H9 (cell line): Measurements from ENCODE around the gene APOBEC3A. TPM values are rescaled to one million over a fixed set of nuclear protein-coding genes. Genes with fewer than 3 reads are reported as not detected.

Experiments used
- DNase-seq: peaks from one replicate; pipeline ENCODE4 v3.0.0-alpha.2; 2017
- H2AFZ ChIP-seq: one replicate; pipeline ENCODE4 v1.6.1; 2013; ENCODE audit warnings: mild to moderate bottlenecking, low read length, control low read depth, moderate library complexity
- H2AK5ac ChIP-seq: 2 replicates; pipeline ENCODE4 v1.6.1; 2013; ENCODE audit warnings: low read length, control low read depth, mixed read lengths; ENCODE audit not compliant: insufficient read length
- H2BK120ac ChIP-seq: one replicate; pipeline ENCODE4 v1.6.1; 2013; ENCODE audit warnings: low read depth, mild to moderate bottlenecking, low read length, control low read depth, inconsistent platforms; ENCODE audit not compliant: poor library complexity, severe bottlenecking
- H2BK12ac ChIP-seq: 2 replicates; pipeline ENCODE4 v1.6.1; 2013; ENCODE audit warnings: low read length, control low read depth, mixed read lengths, low read depth; ENCODE audit not compliant: insufficient read length
- H2BK15ac ChIP-seq: 2 replicates; pipeline ENCODE4 v1.6.1; 2013; ENCODE audit warnings: low read depth, low read length, control low read depth
- H2BK20ac ChIP-seq: one replicate; pipeline ENCODE4 v1.6.1; 2013; ENCODE audit warnings: low read depth, mild to moderate bottlenecking, low read length, control low read depth, inconsistent platforms; ENCODE audit not compliant: poor library complexity, severe bottlenecking
- H2BK5ac ChIP-seq: 2 replicates; pipeline ENCODE4 v1.6.1; 2013; ENCODE audit warnings: low read length, control low read depth, mixed read lengths; ENCODE audit not compliant: insufficient read length
- H3K14ac ChIP-seq: 2 replicates; pipeline ENCODE4 v1.6.1; 2013; ENCODE audit warnings: low read length, control low read depth; ENCODE audit not compliant: insufficient read depth
- H3K18ac ChIP-seq: 2 replicates; pipeline ENCODE4 v1.6.1; 2013; ENCODE audit warnings: low read depth, mild to moderate bottlenecking, mixed read lengths, low read length, control low read depth; ENCODE audit not compliant: insufficient read length
- H3K23ac ChIP-seq: 2 replicates; pipeline ENCODE4 v1.6.1; 2013; ENCODE audit warnings: low read length, control low read depth, mixed read lengths, low read depth; ENCODE audit not compliant: insufficient read length
- H3K23me2 ChIP-seq: 2 replicates; pipeline ENCODE4 v1.6.1; 2013; ENCODE audit warnings: low read depth, mild to moderate bottlenecking, mixed read lengths, low read length, control low read depth; ENCODE audit not compliant: insufficient read length, poor library complexity, severe bottlenecking
- H3K27ac ChIP-seq: 2 replicates; pipeline ENCODE4 v1.5.1; 2013; ENCODE audit warnings: low read length, control low read depth, mixed read lengths, low read depth; ENCODE audit not compliant: insufficient read length
- H3K27me3 ChIP-seq: 2 replicates; pipeline ENCODE4 v1.6.1; 2013; ENCODE audit warnings: low read length, control low read depth, inconsistent platforms; ENCODE audit not compliant: insufficient read depth
- H3K4ac ChIP-seq: 2 replicates; pipeline ENCODE4 v1.6.1; 2013; ENCODE audit warnings: low read depth, mild to moderate bottlenecking, control low read depth, inconsistent platforms, low read length, moderate library complexity
- H3K4me1 ChIP-seq: 2 replicates; pipeline ENCODE4 v1.6.1; 2013; ENCODE audit warnings: low read length, control low read depth, inconsistent platforms; ENCODE audit not compliant: insufficient read depth
- H3K4me2 ChIP-seq: 2 replicates; pipeline ENCODE4 v1.6.1; 2013; ENCODE audit warnings: low read length, control low read depth, mixed read lengths; ENCODE audit not compliant: insufficient read length, insufficient read depth
- H3K56ac ChIP-seq: 2 replicates; pipeline ENCODE4 v1.6.1; 2013; ENCODE audit warnings: low read depth, mild to moderate bottlenecking, mixed read lengths, low read length, control low read depth; ENCODE audit not compliant: insufficient read length
- H3K79me1 ChIP-seq: 2 replicates; pipeline ENCODE4 v1.6.1; 2013; ENCODE audit warnings: low read depth, mild to moderate bottlenecking, moderate library complexity, low read length, control low read depth, inconsistent platforms; ENCODE audit not compliant: insufficient read depth, poor library complexity, severe bottlenecking
- H3K79me2 ChIP-seq: 2 replicates; pipeline ENCODE4 v1.6.1; 2013; ENCODE audit warnings: low read length, control low read depth, inconsistent platforms; ENCODE audit not compliant: insufficient read depth
- H3K9ac ChIP-seq: 2 replicates; pipeline ENCODE4 v1.6.1; 2013; ENCODE audit warnings: low read length, control low read depth, mixed read lengths; ENCODE audit not compliant: insufficient read length; ENCODE audit errors: extremely low read depth
- H3K9me3 ChIP-seq: one replicate; pipeline ENCODE4 v1.6.1; 2013; ENCODE audit warnings: low read depth, low read length, inconsistent platforms; ENCODE audit not compliant: control insufficient read depth
- H3T11ph ChIP-seq: one replicate; pipeline ENCODE4 v1.6.1; 2013; ENCODE audit warnings: mild to moderate bottlenecking, low read length, control low read depth, inconsistent platforms
- H4K20me1 ChIP-seq: one replicate; pipeline ENCODE4 v1.6.1; 2013; ENCODE audit not compliant: control insufficient read depth, insufficient read length, insufficient read depth
- H4K5ac ChIP-seq: 2 replicates; pipeline ENCODE4 v1.6.1; 2013; ENCODE audit warnings: low read depth, mild to moderate bottlenecking, mixed read lengths, low read length, control low read depth; ENCODE audit not compliant: insufficient read length
- H4K8ac ChIP-seq: replicated peaks from 2 replicates; pipeline ENCODE4 v1.6.1; 2013; ENCODE audit warnings: low read length, control low read depth, mixed read lengths, low read depth; ENCODE audit not compliant: insufficient read length
- H4K91ac ChIP-seq: 2 replicates; pipeline ENCODE4 v1.6.1; 2013; ENCODE audit warnings: low read depth, mild to moderate bottlenecking, moderate library complexity, mixed read lengths, low read length, control low read depth; ENCODE audit not compliant: insufficient read length
- H3K27ac Mint-ChIP-seq, 3 experiments: 2 replicates in 2 of 3; 3 replicates in 1 of 3; pipeline ENCODE4 v1.8.0; 2020 to 2021; ENCODE audit warnings: mixed read lengths in 3 of 3, mild to moderate bottlenecking in 1 of 3, moderate library complexity in 1 of 3
- H3K27me3 Mint-ChIP-seq: 2 replicates; pipeline ENCODE4 v1.8.0; 2021; ENCODE audit warnings: low read depth, mild to moderate bottlenecking, moderate library complexity, mixed read lengths
- H3K36me3 Mint-ChIP-seq, 3 experiments: 2 replicates in 2 of 3; 3 replicates in 1 of 3; pipeline ENCODE4 v1.8.0; 2020 to 2021; ENCODE audit warnings: low read depth in 3 of 3, mixed read lengths in 3 of 3; ENCODE audit not compliant: insufficient read depth in 1 of 3
- H3K4me1 Mint-ChIP-seq, 2 experiments: 2 replicates each; pipeline ENCODE4 v1.8.0; 2020; ENCODE audit warnings: mixed read lengths in 2 of 2
- H3K4me3 Mint-ChIP-seq, 2 experiments: 2 replicates in 1 of 2; 3 replicates in 1 of 2; pipeline ENCODE4 v1.8.0; 2020 to 2021; ENCODE audit warnings: mild to moderate bottlenecking in 2 of 2, mixed read lengths in 2 of 2, moderate library complexity in 1 of 2
- H3K9me3 Mint-ChIP-seq, 2 experiments: 2 replicates in 1 of 2; 3 replicates in 1 of 2; pipeline ENCODE4 v1.8.0; 2020; ENCODE audit warnings: mild to moderate bottlenecking in 2 of 2, mixed read lengths in 2 of 2, moderate library complexity in 1 of 2
- WGBS: extraction: QIAGEN DNeasy Blood & Tissue Kit; methylation state at CpG from one replicate; pipeline ENCODE4 v1.1.7; 2013; ENCODE audit warnings: missing lambda C conversion rate, low lambda C conversion rate, mixed read lengths; ENCODE audit not compliant: insufficient read length; ENCODE audit errors: extremely low coverage; 5-methylcytosine and 5-hydroxymethylcytosine counted together
- total RNA-seq: library from RNA; stranded (reverse); gene quantifications from 2 replicates; pipeline ENCODE4 v1.2.1, GENCODE V29; 2021
- TF ChIP-seq, protein P1 (sequence below): fragments of 200-600 bp; sonication (generic); conservative IDR thresholded peaks from 3 replicates; pipeline ENCODE4 v1.8.0; 2021; ENCODE audit warnings: antibody characterized with exemption, mild to moderate bottlenecking

The APOBEC3A gene
- total RNA-seq, 1 experiment from 2014 or later, result not detected

DNA sequence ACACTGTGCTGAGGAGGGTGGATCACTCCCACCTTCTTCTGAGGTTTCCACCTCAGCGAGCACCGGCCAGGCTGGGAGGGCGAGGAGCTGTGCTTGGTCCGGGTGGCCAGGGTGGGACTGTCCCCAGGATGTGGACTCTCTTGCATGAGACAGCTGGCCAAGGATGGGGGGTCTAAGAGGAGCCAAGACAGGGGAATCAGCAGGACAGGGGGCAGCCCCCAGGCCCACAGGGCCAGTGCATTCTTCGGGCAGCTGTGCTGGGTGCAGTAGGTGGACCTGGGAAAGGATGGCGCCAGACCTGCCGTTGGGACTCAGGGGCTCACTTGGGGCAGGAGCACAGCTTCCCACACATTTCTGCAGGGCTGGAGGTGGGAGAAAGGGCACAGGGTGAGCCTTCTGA lies 9.5 kb downstream of the APOBEC3A start:
- H3K9ac ChIP-seq, result no peak overlapping the region
- no peak overlapping the region for H3K23ac ChIP-seq
- H3K27ac ChIP-seq, result no peak overlapping the region
- H3K4ac ChIP-seq, result no peak overlapping the region
- H4K20me1 ChIP-seq, result no peaks in the 10 kb centered on the region
- no peak overlapping the region for H3K4me2 ChIP-seq
- DNase-seq, result no peak
- H2AK5ac ChIP-seq, result no peak overlapping the region
- Mint-ChIP-seq H3K27me3 (peaks cover 14% of the 10 kb centered on the region), H3K4me3 (0 out of 5 replicates have a peak overlapping the region, but pooled peaks of 1 of the 2 experiments have one; percentile 29), H3K27ac (no peak overlapping the region), H3K36me3 (no peaks in the 10 kb centered on the region), H3K9me3 (no peaks in the 10 kb centered on the region; a peak in 2 of 5 replicates), H3K4me1 (peaks cover 19 to 29% of the 10 kb centered on the region in 2 experiments)
- H2BK12ac ChIP-seq, result no peak overlapping the region
- H3K23me2 ChIP-seq, result no peaks in the 10 kb centered on the region
- no peaks in the 10 kb centered on the region for H3K79me1 ChIP-seq
- no peaks in the 10 kb centered on the region; the same call in 1 of the 2 replicates for H3K4me1 ChIP-seq
- no peak overlapping the region for H2BK20ac ChIP-seq
- H4K5ac ChIP-seq, result no peak overlapping the region
- no peak overlapping the region for H3K56ac ChIP-seq
- no peak overlapping the region for H4K8ac ChIP-seq
- TF ChIP-seq, protein P1, sequence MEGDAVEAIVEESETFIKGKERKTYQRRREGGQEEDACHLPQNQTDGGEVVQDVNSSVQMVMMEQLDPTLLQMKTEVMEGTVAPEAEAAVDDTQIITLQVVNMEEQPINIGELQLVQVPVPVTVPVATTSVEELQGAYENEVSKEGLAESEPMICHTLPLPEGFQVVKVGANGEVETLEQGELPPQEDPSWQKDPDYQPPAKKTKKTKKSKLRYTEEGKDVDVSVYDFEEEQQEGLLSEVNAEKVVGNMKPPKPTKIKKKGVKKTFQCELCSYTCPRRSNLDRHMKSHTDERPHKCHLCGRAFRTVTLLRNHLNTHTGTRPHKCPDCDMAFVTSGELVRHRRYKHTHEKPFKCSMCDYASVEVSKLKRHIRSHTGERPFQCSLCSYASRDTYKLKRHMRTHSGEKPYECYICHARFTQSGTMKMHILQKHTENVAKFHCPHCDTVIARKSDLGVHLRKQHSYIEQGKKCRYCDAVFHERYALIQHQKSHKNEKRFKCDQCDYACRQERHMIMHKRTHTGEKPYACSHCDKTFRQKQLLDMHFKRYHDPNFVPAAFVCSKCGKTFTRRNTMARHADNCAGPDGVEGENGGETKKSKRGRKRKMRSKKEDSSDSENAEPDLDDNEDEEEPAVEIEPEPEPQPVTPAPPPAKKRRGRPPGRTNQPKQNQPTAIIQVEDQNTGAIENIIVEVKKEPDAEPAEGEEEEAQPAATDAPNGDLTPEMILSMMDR, result no peak
- H2AFZ ChIP-seq, result no peak overlapping the region
- H2BK15ac ChIP-seq, result no peak overlapping the region
- H3K79me2 ChIP-seq, result no peaks in the 10 kb centered on the region
- no peak overlapping the region for H3T11ph ChIP-seq
- no peak overlapping the region for H4K91ac ChIP-seq
- no peak overlapping the region for H3K14ac ChIP-seq
- H2BK5ac ChIP-seq, result no peak overlapping the region
- WGBS, result no CpG with 5 or more reads among the region's 7 CpGs
- H3K18ac ChIP-seq, result no peak overlapping the region
- no peaks in the 10 kb centered on the region for H3K27me3 ChIP-seq
- no peak overlapping the region for H2BK120ac ChIP-seq
- H3K9me3 ChIP-seq, result no peaks in the 10 kb centered on the region
